ENCODE measurements around the gene DGKD.

DGKD gene

DNA sequence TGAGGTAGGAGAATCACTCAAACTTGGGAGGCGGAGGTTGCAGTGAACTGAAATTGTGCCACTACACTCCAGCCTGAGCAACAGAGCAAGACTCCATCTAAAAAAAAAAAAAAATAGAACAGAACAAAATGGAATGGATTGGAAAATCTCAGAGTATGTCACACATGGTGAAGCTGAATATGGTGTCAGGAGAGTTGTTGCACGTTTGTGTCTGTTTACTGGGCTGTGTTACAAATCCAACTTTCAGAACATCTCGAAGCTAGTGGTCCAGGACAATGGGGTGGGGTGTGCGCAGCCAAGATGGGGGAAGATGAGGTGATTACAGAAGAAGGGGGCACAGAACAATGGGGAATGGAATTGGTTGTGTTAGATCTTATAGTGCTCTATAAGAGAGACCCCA is 29.0 kb upstream of the DGKD start:
- TF ChIP-seq, protein P1, sequence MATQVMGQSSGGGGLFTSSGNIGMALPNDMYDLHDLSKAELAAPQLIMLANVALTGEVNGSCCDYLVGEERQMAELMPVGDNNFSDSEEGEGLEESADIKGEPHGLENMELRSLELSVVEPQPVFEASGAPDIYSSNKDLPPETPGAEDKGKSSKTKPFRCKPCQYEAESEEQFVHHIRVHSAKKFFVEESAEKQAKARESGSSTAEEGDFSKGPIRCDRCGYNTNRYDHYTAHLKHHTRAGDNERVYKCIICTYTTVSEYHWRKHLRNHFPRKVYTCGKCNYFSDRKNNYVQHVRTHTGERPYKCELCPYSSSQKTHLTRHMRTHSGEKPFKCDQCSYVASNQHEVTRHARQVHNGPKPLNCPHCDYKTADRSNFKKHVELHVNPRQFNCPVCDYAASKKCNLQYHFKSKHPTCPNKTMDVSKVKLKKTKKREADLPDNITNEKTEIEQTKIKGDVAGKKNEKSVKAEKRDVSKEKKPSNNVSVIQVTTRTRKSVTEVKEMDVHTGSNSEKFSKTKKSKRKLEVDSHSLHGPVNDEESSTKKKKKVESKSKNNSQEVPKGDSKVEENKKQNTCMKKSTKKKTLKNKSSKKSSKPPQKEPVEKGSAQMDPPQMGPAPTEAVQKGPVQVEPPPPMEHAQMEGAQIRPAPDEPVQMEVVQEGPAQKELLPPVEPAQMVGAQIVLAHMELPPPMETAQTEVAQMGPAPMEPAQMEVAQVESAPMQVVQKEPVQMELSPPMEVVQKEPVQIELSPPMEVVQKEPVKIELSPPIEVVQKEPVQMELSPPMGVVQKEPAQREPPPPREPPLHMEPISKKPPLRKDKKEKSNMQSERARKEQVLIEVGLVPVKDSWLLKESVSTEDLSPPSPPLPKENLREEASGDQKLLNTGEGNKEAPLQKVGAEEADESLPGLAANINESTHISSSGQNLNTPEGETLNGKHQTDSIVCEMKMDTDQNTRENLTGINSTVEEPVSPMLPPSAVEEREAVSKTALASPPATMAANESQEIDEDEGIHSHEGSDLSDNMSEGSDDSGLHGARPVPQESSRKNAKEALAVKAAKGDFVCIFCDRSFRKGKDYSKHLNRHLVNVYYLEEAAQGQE (IDR thresholded peaks at IDR 0.05; ENCODE audit: insufficient read depth in 1 of 2, low read depth in 2 of 2, low read length in 2 of 2), result no peak
- TF ChIP-seq SIN3A (IDR thresholded peaks at IDR 0.05; ENCODE audit: borderline replicate concordance, insufficient read depth, low read length) (no peak), FOXP2 (optimal IDR thresholded peaks at IDR 0.05; ENCODE audit: borderline replicate concordance, extremely low read depth, extremely low read length, insufficient read depth) (no peak), POLR2AphosphoS5 (IDR thresholded peaks at IDR 0.05; ENCODE audit: low read depth, low read length) (no peak), TAF1 (IDR thresholded peaks at IDR 0.05; ENCODE audit: borderline replicate concordance, insufficient read depth, low read length) (no peak)

DNA sequence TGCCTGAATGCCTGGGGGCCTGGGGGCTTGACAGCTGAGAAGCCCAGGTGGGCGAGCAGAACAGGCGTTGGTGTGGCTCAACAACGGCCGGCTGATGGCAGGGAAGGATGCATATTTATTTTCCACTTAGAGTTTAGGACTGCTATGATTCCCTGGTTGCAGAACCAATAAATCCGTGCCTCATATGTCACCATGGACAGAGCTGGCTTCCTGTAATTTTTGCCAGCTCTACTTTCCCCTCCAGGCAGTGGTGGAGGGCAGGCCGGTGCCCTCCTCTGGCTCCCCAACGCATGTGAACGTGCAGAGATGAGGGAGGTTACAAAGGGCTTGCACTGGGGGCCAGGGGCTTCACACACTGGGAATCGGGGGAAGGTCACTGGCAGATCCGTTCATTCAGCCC is 28.5 kb upstream of the DGKD start:
- TF ChIP-seq, protein P1 (IDR thresholded peaks at IDR 0.05; ENCODE audit: insufficient read depth in 1 of 2, low read depth in 2 of 2, low read length in 2 of 2), result peak in 1 of 2 experiments; percentile 69; a peak in 1 of 4 replicates
- TF ChIP-seq FOXP2 (optimal IDR thresholded peaks at IDR 0.05; ENCODE audit: borderline replicate concordance, extremely low read depth, extremely low read length, insufficient read depth), result no peak

DNA sequence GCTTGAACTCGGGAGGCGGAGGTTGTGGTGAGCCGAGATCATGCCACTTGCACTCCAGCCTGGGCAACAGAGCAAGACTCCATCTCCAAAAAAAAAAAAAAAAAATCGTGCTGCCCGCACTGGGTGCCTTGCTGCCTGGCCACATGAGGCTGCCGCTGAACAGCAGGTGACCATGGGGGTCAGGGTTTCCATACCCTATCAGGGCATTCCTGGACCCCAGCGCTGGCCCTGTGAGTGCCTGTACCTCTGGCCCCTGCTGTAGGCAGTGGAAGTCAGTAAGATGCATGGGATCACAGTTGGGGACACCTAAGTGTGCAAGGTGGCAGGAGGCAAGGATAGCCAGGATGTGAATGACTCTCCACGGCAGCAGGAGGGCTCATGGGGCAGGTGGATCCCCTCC is 27.8 kb upstream of the DGKD start:
- TF ChIP-seq, protein P1 (IDR thresholded peaks at IDR 0.05; ENCODE audit: insufficient read depth in 1 of 2, low read depth in 2 of 2, low read length in 2 of 2), result no peak
- TF ChIP-seq SIN3A (IDR thresholded peaks at IDR 0.05; ENCODE audit: borderline replicate concordance, insufficient read depth, low read length), result no peak
- TF ChIP-seq FOXP2 (optimal IDR thresholded peaks at IDR 0.05; ENCODE audit: borderline replicate concordance, extremely low read depth, extremely low read length, insufficient read depth), result no peak
- no peak for TF ChIP-seq TAF1 (IDR thresholded peaks at IDR 0.05; ENCODE audit: borderline replicate concordance, insufficient read depth, low read length)
- TF ChIP-seq POLR2AphosphoS5 (IDR thresholded peaks at IDR 0.05; ENCODE audit: low read depth, low read length), result no peak

DNA sequence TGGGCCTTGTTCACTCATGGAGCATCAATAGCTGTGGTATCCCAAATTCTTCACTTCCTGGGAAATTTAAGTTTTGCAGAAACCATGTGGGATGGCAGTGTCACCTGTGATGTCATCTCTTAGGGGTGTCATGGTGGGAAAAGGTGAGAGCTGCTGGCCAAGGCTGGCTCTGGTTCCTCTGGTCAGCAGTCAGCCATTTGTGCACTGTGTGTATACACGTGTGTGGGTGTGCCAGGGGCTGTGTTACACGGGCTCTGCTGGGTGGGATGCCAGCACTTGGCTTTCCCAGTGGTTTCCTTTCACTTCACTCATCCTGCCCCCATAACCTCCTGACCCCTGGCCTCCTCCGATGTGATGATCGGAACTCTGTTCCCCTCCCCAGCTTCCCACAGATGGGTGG is 25.4 kb upstream of the DGKD start:
- TF ChIP-seq SIN3A (IDR thresholded peaks at IDR 0.05; ENCODE audit: borderline replicate concordance, insufficient read depth, low read length) (no peak), TAF1 (IDR thresholded peaks at IDR 0.05; ENCODE audit: borderline replicate concordance, insufficient read depth, low read length) (no peak), POLR2AphosphoS5 (IDR thresholded peaks at IDR 0.05; ENCODE audit: low read depth, low read length) (no peak), FOXP2 (optimal IDR thresholded peaks at IDR 0.05; ENCODE audit: borderline replicate concordance, extremely low read depth, extremely low read length, insufficient read depth) (no peak)
- TF ChIP-seq, protein P1 (IDR thresholded peaks at IDR 0.05; ENCODE audit: insufficient read depth in 1 of 2, low read depth in 2 of 2, low read length in 2 of 2), result no peak

DNA sequence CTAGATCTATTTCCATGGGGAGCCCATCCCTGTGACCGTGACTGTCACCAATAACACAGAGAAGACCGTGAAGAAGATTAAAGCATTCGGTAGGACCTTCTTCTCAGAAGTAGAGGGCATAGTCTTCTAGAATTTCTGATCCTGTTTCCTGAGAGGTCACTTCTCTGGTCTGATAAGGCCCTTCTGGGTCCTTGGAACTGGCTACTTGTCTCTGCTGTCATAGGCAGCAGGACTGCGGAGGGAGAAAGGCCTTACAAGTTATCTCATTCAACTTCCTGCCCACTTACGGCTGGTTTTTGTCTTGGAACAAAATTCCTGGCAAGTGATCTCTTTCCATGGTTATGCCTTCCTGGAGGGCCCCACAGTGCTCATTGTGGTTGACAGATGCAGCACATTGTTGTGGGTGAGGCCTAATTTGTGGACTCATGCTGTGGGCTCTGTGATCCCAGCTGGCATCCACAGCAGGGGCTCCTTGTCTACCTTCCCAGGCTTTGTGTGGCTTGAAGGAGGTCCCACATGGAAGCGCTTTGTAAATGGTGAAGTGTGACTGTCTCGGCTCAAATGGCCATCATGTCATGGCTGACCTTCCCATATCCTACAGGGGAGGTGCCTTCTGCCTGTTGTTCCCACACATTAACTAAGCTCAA is 24.7 kb upstream of the DGKD start:
- TF ChIP-seq SIN3A (IDR thresholded peaks at IDR 0.05; ENCODE audit: borderline replicate concordance, insufficient read depth, low read length), result no peak
- no peak for TF ChIP-seq TAF1 (IDR thresholded peaks at IDR 0.05; ENCODE audit: borderline replicate concordance, insufficient read depth, low read length)
- no peak for TF ChIP-seq FOXP2 (optimal IDR thresholded peaks at IDR 0.05; ENCODE audit: borderline replicate concordance, extremely low read depth, extremely low read length, insufficient read depth)
- TF ChIP-seq, protein P1 (IDR thresholded peaks at IDR 0.05; ENCODE audit: insufficient read depth in 1 of 2, low read depth in 2 of 2, low read length in 2 of 2), result no peak
